Ishikawa (cell line): Measurements from ENCODE around the gene PCP4L1.

Source experiments
- CEBPB ChIP-seq: IDR thresholded peaks from 2 replicates; pipeline ENCODE4 v1.6.1; 2012
- CREB1 ChIP-seq: IDR thresholded peaks from 2 replicates; pipeline ENCODE4 v1.6.1; 2012; ENCODE audit warnings: low read depth
- EGR1 ChIP-seq: IDR thresholded peaks from 2 replicates; pipeline ENCODE4 v1.6.1; 2012
- EP300 ChIP-seq: IDR thresholded peaks from 2 replicates; pipeline ENCODE4 v1.6.1; 2012; ENCODE audit warnings: borderline replicate concordance
- FOXM1 ChIP-seq: IDR thresholded peaks from 2 replicates; pipeline ENCODE4 v1.6.1; 2012; ENCODE audit warnings: low read depth, borderline replicate concordance
- NFIC ChIP-seq: IDR thresholded peaks from 2 replicates; pipeline ENCODE4 v1.6.1; 2012
- RAD21 ChIP-seq: IDR thresholded peaks from 2 replicates; pipeline ENCODE4 v1.6.1; 2012; ENCODE audit warnings: low read depth
- TAF1 ChIP-seq: IDR thresholded peaks from 2 replicates; pipeline ENCODE4 v1.6.1; 2012; ENCODE audit warnings: low read depth, mild to moderate bottlenecking
- TCF12 ChIP-seq: IDR thresholded peaks from 2 replicates; pipeline ENCODE4 v1.6.1; 2012; ENCODE audit warnings: low read depth
- TEAD4 ChIP-seq: IDR thresholded peaks from 2 replicates; pipeline ENCODE4 v1.6.1; 2012
- YY1 ChIP-seq: IDR thresholded peaks from 2 replicates; pipeline ENCODE4 v1.6.1; 2012; ENCODE audit warnings: low read depth
- ZBTB7A ChIP-seq: IDR thresholded peaks from 2 replicates; pipeline ENCODE4 v1.6.1; 2012; ENCODE audit warnings: low read depth
- TF ChIP-seq, protein P1 (sequence below): IDR thresholded peaks from 2 replicates; pipeline ENCODE4 v1.6.1; 2012
- TF ChIP-seq, protein P2 (sequence below): IDR thresholded peaks from 2 replicates; pipeline ENCODE4 v1.6.1; 2012
- TF ChIP-seq, protein P3 (sequence below): IDR thresholded peaks from 2 replicates; pipeline ENCODE4 v1.6.1; 2012; ENCODE audit warnings: low read depth, mild to moderate bottlenecking

Gene PCP4L1

DNA sequence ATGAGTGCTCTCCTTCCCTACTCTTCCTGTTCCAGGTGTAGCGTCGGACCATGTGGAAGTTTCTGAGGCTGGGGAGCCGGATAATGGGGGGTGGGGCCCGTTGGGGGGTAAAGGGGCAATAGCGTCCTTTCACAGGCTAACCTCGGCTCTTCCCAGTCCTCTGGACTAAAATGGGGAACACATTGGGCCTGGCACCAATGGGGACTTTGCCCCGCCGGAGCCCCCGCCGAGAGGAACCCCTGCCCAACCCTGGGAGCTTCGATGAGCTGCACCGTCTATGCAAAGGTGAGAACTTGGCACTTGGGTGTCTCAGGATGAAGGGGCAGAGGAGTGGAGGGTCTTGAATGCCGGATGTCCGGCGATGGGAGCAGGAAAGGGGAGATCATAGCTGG lies 32.2 kb upstream of the PCP4L1 start:
- TF ChIP-seq RAD21 (no peak), TEAD4 (no peak), TAF1 (no peak), FOXM1 (no peak), ZBTB7A (no peak), YY1 (no peak), CEBPB (no peak), NFIC (no peak), EP300 (no peak), EGR1 (no peak)
- TF ChIP-seq, protein P1, sequence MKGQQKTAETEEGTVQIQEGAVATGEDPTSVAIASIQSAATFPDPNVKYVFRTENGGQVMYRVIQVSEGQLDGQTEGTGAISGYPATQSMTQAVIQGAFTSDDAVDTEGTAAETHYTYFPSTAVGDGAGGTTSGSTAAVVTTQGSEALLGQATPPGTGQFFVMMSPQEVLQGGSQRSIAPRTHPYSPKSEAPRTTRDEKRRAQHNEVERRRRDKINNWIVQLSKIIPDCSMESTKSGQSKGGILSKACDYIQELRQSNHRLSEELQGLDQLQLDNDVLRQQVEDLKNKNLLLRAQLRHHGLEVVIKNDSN = no peak
- TF ChIP-seq, protein P2, sequence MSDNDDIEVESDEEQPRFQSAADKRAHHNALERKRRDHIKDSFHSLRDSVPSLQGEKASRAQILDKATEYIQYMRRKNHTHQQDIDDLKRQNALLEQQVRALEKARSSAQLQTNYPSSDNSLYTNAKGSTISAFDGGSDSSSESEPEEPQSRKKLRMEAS = no peak
- TF ChIP-seq, protein P3, sequence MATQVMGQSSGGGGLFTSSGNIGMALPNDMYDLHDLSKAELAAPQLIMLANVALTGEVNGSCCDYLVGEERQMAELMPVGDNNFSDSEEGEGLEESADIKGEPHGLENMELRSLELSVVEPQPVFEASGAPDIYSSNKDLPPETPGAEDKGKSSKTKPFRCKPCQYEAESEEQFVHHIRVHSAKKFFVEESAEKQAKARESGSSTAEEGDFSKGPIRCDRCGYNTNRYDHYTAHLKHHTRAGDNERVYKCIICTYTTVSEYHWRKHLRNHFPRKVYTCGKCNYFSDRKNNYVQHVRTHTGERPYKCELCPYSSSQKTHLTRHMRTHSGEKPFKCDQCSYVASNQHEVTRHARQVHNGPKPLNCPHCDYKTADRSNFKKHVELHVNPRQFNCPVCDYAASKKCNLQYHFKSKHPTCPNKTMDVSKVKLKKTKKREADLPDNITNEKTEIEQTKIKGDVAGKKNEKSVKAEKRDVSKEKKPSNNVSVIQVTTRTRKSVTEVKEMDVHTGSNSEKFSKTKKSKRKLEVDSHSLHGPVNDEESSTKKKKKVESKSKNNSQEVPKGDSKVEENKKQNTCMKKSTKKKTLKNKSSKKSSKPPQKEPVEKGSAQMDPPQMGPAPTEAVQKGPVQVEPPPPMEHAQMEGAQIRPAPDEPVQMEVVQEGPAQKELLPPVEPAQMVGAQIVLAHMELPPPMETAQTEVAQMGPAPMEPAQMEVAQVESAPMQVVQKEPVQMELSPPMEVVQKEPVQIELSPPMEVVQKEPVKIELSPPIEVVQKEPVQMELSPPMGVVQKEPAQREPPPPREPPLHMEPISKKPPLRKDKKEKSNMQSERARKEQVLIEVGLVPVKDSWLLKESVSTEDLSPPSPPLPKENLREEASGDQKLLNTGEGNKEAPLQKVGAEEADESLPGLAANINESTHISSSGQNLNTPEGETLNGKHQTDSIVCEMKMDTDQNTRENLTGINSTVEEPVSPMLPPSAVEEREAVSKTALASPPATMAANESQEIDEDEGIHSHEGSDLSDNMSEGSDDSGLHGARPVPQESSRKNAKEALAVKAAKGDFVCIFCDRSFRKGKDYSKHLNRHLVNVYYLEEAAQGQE = no peak

DNA sequence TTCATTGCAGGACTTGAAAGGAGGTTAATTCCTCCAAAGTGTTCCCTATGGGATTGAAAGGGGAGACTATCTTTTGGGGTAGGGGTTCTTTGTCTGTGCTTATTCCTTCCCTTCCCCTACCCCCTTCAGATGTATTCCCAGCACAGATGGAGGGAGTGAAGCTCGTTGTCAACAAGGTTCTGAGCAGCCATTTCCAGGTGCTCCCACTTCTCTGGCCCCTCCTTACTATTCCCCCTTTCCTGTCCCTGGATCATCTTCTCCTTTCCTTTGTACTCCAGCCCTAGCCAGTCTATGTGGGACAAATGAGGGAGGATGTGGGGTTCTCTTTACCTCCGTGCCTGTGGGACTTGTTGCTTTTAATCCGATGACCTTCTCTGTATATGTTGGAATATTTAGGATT lies 31.8 kb upstream of the PCP4L1 start:
- no peak for TF ChIP-seq TAF1
- TF ChIP-seq, protein P3 = no peak
- TF ChIP-seq TCF12 = no peak
- no peak for TF ChIP-seq ZBTB7A
- no peak for TF ChIP-seq CREB1
- TF ChIP-seq EGR1 = no peak
- TF ChIP-seq EP300 = no peak
- TF ChIP-seq, protein P2 = no peak
- no peak for TF ChIP-seq RAD21
- TF ChIP-seq YY1 = no peak
- TF ChIP-seq, protein P1 = no peak
- no peak for TF ChIP-seq TEAD4
- no peak for TF ChIP-seq NFIC

DNA sequence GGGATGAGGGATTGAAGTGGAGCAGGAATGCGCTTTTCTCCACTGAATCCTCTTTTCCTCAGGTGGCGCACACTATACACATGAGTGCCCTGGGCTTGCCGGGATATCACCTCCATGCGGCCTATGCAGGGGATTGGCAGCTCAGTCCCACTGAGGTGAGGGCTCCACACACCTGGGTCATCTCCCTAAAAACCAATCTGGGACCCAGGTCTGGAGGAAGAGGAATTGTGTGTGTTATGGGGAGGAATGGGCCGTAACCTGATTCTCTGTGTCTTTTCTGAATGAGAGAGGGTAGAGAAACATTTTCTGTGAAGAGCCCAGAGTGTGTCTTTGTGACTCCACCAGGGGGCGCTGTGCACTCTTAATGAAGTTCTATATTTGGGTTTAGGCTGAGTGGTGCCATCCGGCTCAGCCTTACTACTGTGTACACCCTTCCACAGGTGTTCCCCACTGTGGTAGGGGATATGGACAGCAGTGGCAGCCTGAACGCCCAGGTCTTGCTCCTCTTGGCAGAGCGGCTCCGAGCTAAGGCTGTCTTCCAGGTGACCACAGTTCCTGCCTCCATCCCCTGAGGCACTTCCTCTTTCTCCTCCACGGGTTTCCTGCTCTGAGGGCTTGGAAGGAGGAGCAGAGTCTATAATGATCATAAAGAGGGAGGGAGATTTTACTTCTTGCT lies 31.2 kb upstream of the PCP4L1 start:
- TF ChIP-seq CEBPB (no peak), RAD21 (peak; percentile 78)

DNA sequence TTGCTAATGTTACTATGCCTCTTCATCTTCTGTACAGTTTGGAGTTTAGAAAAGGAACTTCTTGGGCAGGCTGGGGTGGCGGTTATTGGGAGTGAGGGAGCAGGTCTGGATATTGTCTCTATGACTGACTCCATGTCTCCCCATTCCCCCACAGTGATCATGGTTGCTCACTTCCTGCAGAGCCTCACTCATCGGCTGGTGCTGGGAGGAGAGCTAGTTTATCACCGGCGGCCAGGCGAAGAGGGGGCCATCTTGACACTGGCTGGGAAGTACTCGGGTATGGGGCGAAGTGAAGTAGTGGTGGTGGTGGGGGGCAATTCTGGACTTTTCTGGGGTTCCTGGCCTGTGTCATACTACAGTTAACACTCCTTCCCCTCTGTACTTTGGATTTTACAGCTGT lies 30.5 kb upstream of the PCP4L1 start:
- TF ChIP-seq, protein P3 = no peak
- TF ChIP-seq TCF12 (no peak), FOXM1 (no peak)
- TF ChIP-seq, protein P2 = no peak
- TF ChIP-seq, protein P1 = no peak
